NCI-H748 (cell line): ENCODE measurements around the gene VSTM4.

Source experiments
- DNase-seq: peaks from one replicate; lab custom pipeline; 2025; ENCODE audit not compliant: unreplicated experiment; lab: John Stamatoyannopoulos, UW

The VSTM4 gene

DNA sequence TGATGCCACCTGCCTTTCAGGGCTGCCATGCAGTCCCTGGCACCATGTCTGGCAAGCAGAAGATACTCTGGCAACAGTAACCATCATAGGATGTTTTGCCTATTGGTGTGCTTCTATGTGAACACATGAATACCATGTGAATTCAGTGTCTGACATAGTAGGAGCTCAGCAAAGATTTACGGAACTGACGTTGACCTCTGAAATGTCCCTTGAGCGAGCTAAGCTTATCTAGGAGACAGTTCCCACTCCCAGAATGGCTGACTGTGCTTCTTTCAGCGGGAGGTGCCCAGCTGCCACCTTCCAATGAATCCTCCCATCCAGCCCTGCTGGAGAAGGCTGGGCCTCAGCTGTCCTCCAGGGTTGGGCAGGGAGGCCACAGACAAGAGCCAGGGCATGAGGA lies 104.5 kb downstream of the VSTM4 start:
- no peak for DNase-seq

DNA sequence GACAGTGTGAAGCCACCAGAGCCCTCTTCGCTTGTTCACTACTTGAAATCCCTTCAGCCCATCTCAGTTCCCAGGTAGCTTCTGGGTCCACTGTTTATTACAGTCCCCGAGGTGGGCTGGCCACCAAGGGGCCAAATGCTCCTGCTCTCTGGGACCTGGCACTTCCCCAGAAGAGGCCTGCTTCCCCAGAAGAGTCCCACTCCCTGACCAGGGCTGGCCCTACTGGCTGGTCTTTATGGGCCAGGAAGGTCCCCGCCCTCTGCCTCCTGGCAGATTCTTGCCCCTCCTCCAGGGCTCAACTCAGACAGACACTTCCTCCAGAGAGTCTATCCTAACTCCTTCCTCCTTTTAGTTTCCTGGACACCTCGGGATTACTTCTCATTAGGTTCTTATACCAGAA lies 105.0 kb downstream of the VSTM4 start:
- DNase-seq = no peak

DNA sequence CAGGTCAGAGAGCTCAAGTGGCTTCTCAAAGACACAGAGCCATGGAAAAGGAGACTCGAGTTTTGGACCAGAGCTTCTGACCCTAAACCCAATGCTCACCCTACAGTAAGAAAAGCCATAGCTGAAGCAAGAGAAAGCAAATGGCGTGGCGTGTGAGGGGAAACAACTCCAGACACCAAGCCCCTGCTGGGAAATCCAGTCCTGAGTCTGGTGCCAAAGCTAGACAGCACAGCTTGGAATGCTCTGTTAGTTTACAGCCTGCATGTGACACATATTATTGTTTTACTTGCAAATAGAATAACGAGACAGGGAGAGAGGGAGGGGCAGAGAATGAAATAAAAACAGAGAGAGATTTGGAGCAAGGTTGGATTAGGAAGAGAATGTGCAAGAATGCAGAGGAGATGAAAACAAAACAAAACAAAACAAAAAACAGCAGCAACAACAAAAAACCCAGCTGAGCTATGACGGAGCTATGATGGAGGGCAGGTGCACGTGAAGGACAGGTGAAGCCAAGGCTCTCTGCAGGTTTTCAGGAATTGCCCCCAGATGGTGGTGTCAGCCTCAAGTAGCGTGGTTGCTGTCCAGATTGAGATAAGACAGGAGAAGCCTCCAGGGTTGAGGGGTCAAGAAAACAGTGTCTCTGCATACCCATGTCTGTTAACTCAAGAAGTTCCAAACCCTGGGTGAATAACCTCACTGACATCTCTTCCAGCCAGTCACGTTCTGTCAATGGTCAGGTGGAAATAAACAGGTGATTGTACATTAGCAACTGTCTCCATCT lies 105.9 kb downstream of the VSTM4 start:
- DNase-seq = no peak

- DNase-seq = no peak
These were observed 106.7 kb downstream of the VSTM4 start for GRCh38 chr10:49008505-49009198.

- DNase-seq = no peak
These were observed 107.2 kb downstream of the VSTM4 start for GRCh38 chr10:49008091-49008490.

DNA sequence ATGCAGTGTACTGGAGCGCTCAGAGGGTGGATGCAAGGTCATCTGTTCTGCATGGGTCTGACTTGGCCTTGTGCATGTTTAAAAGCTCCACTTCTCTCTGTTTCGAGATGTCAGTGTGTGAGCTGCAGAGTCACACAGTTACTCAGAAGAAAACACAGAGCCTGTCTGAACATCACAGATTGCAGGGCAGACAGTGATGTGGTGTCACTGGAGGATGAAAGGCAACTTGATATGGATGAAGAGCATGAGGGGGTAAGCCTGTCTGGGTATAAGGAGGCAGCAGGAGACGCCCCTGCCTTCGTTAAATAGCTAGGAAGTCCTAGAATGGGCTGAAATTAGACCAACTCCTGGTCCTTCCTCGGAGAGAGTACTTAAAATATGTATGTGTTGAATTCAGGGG lies 108.2 kb downstream of the VSTM4 start:
- DNase-seq = no peak

- DNase-seq = no peak
These were observed 110.1 kb downstream of the VSTM4 start for GRCh38 chr10:49005270-49005669.

- DNase-seq = peak; percentile 28
These were observed 113.3 kb downstream of the VSTM4 start for GRCh38 chr10:49001870-49002672.

DNA sequence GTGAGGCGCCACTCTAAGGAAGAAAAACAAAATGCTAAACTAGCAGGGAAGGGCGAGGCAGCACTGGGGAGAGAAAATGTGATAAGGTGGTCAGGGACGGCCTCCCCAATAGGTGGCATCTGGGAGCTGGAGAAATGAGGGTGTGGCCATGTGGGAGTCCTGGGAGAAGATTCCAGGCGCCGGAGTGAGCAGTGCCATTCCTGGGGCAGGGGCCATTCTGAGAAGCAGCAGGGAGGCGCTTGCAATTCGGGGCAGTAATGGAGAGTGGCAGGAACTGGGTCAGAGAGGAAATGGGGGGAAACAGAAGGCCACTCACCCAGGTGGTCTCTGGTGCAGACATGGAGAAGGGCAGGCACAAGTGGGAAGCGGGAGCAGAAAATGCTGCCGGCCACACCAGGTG lies 113.9 kb downstream of the VSTM4 start:
- peak; percentile 13 for DNase-seq

- no peak for DNase-seq
These were observed 114.6 kb downstream of the VSTM4 start for GRCh38 chr10:49000437-49001398.

- DNase-seq = no peak
These were observed 116.0 kb downstream of the VSTM4 start for GRCh38 chr10:48999346-48999745.

DNA sequence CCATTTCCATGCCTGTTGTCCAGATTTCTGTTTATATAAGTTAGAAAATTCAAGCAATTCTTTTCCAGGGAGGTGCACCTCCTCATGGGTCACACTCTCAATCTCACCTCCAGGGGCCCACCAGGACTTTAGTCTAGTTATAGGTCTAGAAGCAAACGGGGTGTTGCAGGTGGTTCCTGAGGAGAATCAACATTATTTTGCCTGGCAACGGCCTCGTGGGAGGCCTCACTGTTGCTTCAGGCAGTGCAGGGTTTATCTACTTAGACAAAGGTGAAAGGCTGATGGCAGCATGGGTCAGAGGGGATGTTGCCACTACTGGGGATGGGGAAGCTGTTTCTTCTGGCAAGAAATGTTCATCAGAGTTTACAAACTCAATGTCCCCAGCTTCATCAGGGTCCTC lies 119.0 kb downstream of the VSTM4 start:
- no peak for DNase-seq

DNA sequence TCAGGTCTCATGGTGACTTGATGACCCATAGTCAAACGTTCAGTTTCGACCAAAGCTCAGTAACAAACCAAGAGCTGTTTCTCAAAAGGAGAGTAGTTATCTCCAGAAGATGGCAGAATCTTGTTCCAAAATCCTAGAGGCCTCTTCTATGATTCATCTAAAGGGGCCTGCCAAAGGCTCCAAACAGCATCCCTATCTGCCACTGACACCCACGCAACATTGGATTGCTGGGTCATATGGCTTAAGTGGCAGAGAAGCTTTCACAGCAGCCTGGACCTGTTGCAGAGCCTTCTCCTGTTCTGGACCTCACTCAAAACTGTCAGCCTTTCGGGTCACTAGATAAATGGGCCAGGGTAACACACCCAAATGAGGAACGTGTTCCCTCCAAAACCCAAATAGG lies 121.7 kb downstream of the VSTM4 start:
- DNase-seq = no peak

DNA sequence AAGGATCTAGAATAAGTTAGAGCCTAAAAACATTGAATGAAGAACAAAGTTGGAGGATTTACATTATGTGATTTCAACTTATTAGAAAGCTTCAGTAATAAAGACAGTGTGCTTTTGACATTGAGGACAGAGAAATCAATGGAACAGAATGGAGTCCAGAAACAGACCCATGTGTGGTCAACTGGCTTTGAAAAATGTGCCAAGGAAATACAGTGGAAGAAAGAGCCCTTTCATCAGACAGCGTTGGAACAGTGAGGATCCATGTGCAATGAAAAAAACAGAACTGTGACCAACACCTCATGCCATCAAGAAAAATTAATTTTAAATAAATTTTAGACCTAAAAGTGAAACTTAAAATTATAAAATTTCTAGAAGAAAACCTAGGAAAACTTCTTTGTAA lies 125.1 kb downstream of the VSTM4 start:
- no peak for DNase-seq

GRCh38 chr10:48985621-48986158 lies 129.6 kb downstream of the VSTM4 start:
- no peak for DNase-seq

DNA sequence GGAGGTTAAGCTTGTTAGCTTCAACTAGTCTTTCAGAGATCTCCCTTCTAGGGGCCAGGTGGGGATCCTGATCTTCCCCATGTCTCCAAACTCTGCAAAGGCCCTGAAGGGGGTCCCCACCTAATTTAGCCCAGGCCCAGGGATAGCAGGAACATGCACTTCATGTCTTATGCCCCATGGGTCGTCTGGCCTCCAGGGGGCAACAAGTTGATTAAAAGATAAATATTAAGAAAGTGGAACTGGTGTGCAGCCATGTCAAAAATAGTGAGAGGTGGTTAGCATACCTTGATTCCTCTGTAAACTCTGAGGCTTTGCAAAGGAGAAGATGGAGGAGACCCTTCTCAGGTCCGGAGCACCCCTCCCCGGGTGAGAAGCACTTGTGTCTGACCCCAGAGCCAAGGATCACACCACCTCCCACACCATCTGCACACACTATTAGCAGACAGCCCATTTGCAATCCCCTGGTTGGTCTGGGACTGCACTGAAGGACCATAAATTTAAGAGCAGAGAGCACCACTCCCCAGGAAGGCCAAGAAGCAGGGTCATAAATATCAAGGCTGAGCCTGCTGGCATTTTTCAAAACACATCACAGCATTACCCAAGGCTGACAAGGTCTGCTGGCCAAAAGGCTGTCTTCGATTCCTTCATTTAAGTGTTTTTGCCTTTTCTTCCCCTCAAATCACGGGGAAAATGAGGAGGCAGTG lies 131.5 kb downstream of the VSTM4 start:
- no peak for DNase-seq

DNA sequence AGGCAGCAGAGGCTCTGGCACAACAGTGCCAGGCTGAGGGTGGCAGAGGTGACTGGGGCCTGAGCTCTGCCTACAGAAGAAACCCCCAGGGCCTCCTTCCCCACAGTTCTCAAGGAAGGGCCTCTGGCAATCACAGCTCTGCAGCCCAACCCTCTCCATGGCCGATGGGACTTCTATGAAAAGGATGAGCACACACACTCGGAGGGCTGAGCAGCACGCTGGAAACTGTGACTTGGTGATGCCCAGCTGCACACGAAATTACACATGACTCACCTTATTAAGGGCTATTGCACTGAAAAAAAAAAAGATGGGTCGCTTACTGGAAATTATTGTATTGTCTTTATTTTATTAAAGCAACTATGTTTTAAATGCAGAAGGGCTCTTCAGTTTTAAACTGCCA lies 132.7 kb downstream of the VSTM4 start:
- DNase-seq = no peak

DNA sequence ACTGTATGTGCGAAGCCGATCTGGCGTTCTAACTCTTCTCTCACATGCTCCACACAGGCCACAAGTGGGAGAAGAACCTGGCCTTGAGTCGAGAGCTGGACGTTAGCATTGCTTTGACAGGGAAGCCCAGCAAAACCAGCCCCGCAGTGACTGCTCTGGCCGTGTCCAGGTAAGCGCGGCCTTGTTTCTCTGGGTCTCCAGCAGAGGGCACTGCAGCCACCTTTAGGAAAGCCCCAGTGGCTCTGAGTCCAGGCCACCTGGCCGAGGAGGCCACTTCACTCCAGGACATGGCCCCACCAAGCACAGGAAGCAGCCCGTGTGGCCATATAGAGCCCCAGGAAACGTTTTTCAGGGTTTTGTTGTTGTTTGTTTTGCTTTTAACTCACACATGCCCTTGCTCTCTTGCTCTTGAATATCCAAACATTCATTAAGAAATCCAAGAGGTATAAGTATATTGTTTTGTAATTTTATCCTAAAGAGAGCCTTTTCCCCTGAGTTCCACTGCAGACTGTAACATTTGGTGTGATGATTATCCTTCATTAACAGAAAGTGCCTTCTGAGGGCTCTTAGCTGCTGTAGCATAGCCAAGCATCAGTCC lies 133.9 kb downstream of the VSTM4 start:
- DNase-seq = peak; percentile 63

- no peak for DNase-seq
These were observed 137.0 kb downstream of the VSTM4 start for GRCh38 chr10:48978318-48978717.
